SK-N-SH treated with all-trans-retinoic acid at 6 μM for 48 hours (cell line): Measurements from ENCODE around the gene C1orf94.

ENCODE experiments used
- ATAC-seq: fragments of 200-7000 bp; cut with Tn5 transposase; 3 replicates; pipeline ENCODE4 v1.9.1; 2020; ENCODE audit warnings: mild to moderate bottlenecking, moderate library complexity
- ARNTL ChIP-seq: fragments of 450-650 bp; formaldehyde crosslinking; IDR thresholded peaks from 2 replicates; pipeline ENCODE4 v1.5.0; 2020; ENCODE audit warnings: low read depth, mild to moderate bottlenecking, moderate library complexity, borderline replicate concordance
- BACH2 ChIP-seq: fragments of 250-450 bp; sonication (Bioruptor Pico); IDR thresholded peaks from 2 replicates; pipeline ENCODE4 v1.9.0; 2021; ENCODE audit warnings: mild to moderate bottlenecking, borderline replicate concordance
- CREB5 ChIP-seq: fragments of 250-450 bp; sonication (Bioruptor Pico); IDR thresholded peaks from 2 replicates; pipeline ENCODE4 v1.5.1; 2020; ENCODE audit warnings: low read depth, mild to moderate bottlenecking, moderate library complexity
- CSDC2 ChIP-seq: fragments of 250-450 bp; sonication (Bioruptor Pico); IDR thresholded peaks from 2 replicates; pipeline ENCODE4 v1.5.0; 2020; ENCODE audit warnings: mild to moderate bottlenecking, moderate library complexity
- CSRNP3 ChIP-seq: fragments of 250-450 bp; sonication (Bioruptor Pico); IDR thresholded peaks from 2 replicates; pipeline ENCODE4 v1.5.1; 2021; ENCODE audit warnings: mild to moderate bottlenecking, moderate library complexity
- ESRRG ChIP-seq: fragments of 250-450 bp; sonication (Bioruptor Pico); IDR thresholded peaks from 2 replicates; pipeline ENCODE4 v1.6.1; 2021; ENCODE audit warnings: mild to moderate bottlenecking
- GLIS3 ChIP-seq: fragments of 250-450 bp; sonication (Bioruptor Pico); IDR thresholded peaks from 2 replicates; pipeline ENCODE4 v1.5.0; 2020; ENCODE audit warnings: mild to moderate bottlenecking, moderate library complexity
- ISL1 ChIP-seq: fragments of 250-450 bp; sonication (Bioruptor Pico); IDR thresholded peaks from 2 replicates; pipeline ENCODE4 v2.1.2; 2022; ENCODE audit warnings: mild to moderate bottlenecking, moderate library complexity
- OSR1 ChIP-seq: fragments of 250-450 bp; sonication (Bioruptor Pico); IDR thresholded peaks from 2 replicates; pipeline ENCODE4 v1.8.0; 2022; ENCODE audit warnings: moderate library complexity, mild to moderate bottlenecking, inconsistent platforms
- PATZ1 ChIP-seq: fragments of 250-450 bp; sonication (Bioruptor Pico); IDR thresholded peaks from 2 replicates; pipeline ENCODE4 v1.8.0; 2020; ENCODE audit warnings: mild to moderate bottlenecking, moderate library complexity, borderline replicate concordance
- POU6F1 ChIP-seq: fragments of 250-450 bp; sonication (Bioruptor Pico); IDR thresholded peaks from 2 replicates; pipeline ENCODE4 v1.8.0; 2021; ENCODE audit warnings: low read depth, mild to moderate bottlenecking, moderate library complexity, borderline replicate concordance
- PPARA ChIP-seq: fragments of 250-450 bp; sonication (Bioruptor Pico); IDR thresholded peaks from 2 replicates; pipeline ENCODE4 v1.5.0; 2020; ENCODE audit warnings: mild to moderate bottlenecking, borderline replicate concordance
- RARB ChIP-seq: fragments of 250-450 bp; sonication (Bioruptor Pico); IDR thresholded peaks from 2 replicates; pipeline ENCODE4 v1.8.0; 2021; ENCODE audit warnings: mild to moderate bottlenecking, moderate library complexity
- SNAI2 ChIP-seq: fragments of 250-450 bp; sonication (Bioruptor Pico); IDR thresholded peaks from 2 replicates; pipeline ENCODE4 v1.5.0; 2020; ENCODE audit warnings: mild to moderate bottlenecking, moderate library complexity
- TCF4 ChIP-seq: fragments of 250-450 bp; sonication (Bioruptor Pico); IDR thresholded peaks from 2 replicates; pipeline ENCODE4 v1.8.0; 2021; ENCODE audit warnings: mild to moderate bottlenecking, moderate library complexity, borderline replicate concordance
- TSHZ2 ChIP-seq: fragments of 250-450 bp; sonication (Bioruptor Pico); IDR thresholded peaks from 2 replicates; pipeline ENCODE4 v1.5.0; 2020; ENCODE audit warnings: mild to moderate bottlenecking, moderate library complexity
- ZC3H10 ChIP-seq: fragments of 250-450 bp; sonication (Bioruptor Pico); IDR thresholded peaks from 2 replicates; pipeline ENCODE4 v1.5.1; 2021; ENCODE audit warnings: mild to moderate bottlenecking, moderate library complexity
- ZFP3 ChIP-seq: fragments of 250-450 bp; sonication (Bioruptor Pico); IDR thresholded peaks from 2 replicates; pipeline ENCODE4 v1.5.0; 2020; ENCODE audit warnings: mild to moderate bottlenecking, moderate library complexity
- ZFP30 ChIP-seq: fragments of 450-650 bp; formaldehyde crosslinking; IDR thresholded peaks from 2 replicates; pipeline ENCODE4 v1.5.0; 2022; ENCODE audit warnings: mild to moderate bottlenecking, moderate library complexity
- ZNF565 ChIP-seq: fragments of 450-650 bp; formaldehyde crosslinking; conservative IDR thresholded peaks from 2 replicates; pipeline ENCODE4 v1.5.0; 2020; ENCODE audit warnings: low read depth, mild to moderate bottlenecking, moderate library complexity
- ZNF8 ChIP-seq: fragments of 450-650 bp; formaldehyde crosslinking; IDR thresholded peaks from 2 replicates; pipeline ENCODE4 v1.5.0; 2020; ENCODE audit warnings: mild to moderate bottlenecking, moderate library complexity

C1orf94 gene

GRCh38 chr1:34199927-34200326 lies 23.2 kb downstream of the C1orf94 start (continued):
- no peak for TF ChIP-seq CREB5 (CRISPR knock-in tag)
- TF ChIP-seq ZFP30 (CRISPR knock-in tag) = no peak
- no peak for TF ChIP-seq ESRRG
- TF ChIP-seq RARB (CRISPR knock-in tag) = no peak

GRCh38 chr1:34212673-34213072 lies 36.0 kb downstream of the C1orf94 start:
- TF ChIP-seq PATZ1 (CRISPR knock-in tag) (no peak), CREB5 (CRISPR knock-in tag) (no peak), ZC3H10 (no peak), TSHZ2 (CRISPR knock-in tag) (no peak), ESRRG (no peak), GLIS3 (CRISPR knock-in tag) (no peak), ZNF565 (CRISPR knock-in tag) (no peak), RARB (CRISPR knock-in tag) (no peak), ZFP3 (no peak), POU6F1 (CRISPR knock-in tag) (no peak), SNAI2 (CRISPR knock-in tag) (no peak), ARNTL (CRISPR knock-in tag) (no peak), CSRNP3 (CRISPR knock-in tag) (no peak), OSR1 (CRISPR knock-in tag) (no peak), ISL1 (CRISPR knock-in tag) (no peak), ZNF8 (CRISPR knock-in tag) (no peak), PPARA (CRISPR knock-in tag) (no peak), BACH2 (CRISPR knock-in tag) (no peak), TCF4 (CRISPR knock-in tag) (no peak), CSDC2 (CRISPR knock-in tag) (no peak)
- TF ChIP-seq, all 23 proteins: peak for 0
- ATAC-seq = no peak

- TF ChIP-seq ARNTL (CRISPR knock-in tag) (no peak), CSRNP3 (CRISPR knock-in tag) (no peak), ZFP3 (no peak), BACH2 (CRISPR knock-in tag) (no peak), GLIS3 (CRISPR knock-in tag) (no peak), ZFP30 (CRISPR knock-in tag) (no peak), PATZ1 (CRISPR knock-in tag) (no peak), ZNF565 (CRISPR knock-in tag) (no peak), ESRRG (no peak)
- ATAC-seq = no peak
Measured at GRCh38 chr1:34213956-34214355, 37.2 kb downstream of the C1orf94 start.
